NCI-H146 (cell line): Measurements from ENCODE around the gene B3GNT2.
A peak's percentile ranks its signal among the peaks of the same experiment; 100 is the strongest.
"Not testable (repeated sequence)": the region's sequence is repeated elsewhere in the genome, so short reads cannot be mapped to it uniquely, and the experiment has no call there.

Experiments
- DNase-seq: peaks from one replicate; lab custom pipeline; 2025; lab: John Stamatoyannopoulos, UW

B3GNT2 gene, protein sequence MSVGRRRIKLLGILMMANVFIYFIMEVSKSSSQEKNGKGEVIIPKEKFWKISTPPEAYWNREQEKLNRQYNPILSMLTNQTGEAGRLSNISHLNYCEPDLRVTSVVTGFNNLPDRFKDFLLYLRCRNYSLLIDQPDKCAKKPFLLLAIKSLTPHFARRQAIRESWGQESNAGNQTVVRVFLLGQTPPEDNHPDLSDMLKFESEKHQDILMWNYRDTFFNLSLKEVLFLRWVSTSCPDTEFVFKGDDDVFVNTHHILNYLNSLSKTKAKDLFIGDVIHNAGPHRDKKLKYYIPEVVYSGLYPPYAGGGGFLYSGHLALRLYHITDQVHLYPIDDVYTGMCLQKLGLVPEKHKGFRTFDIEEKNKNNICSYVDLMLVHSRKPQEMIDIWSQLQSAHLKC

DNA sequence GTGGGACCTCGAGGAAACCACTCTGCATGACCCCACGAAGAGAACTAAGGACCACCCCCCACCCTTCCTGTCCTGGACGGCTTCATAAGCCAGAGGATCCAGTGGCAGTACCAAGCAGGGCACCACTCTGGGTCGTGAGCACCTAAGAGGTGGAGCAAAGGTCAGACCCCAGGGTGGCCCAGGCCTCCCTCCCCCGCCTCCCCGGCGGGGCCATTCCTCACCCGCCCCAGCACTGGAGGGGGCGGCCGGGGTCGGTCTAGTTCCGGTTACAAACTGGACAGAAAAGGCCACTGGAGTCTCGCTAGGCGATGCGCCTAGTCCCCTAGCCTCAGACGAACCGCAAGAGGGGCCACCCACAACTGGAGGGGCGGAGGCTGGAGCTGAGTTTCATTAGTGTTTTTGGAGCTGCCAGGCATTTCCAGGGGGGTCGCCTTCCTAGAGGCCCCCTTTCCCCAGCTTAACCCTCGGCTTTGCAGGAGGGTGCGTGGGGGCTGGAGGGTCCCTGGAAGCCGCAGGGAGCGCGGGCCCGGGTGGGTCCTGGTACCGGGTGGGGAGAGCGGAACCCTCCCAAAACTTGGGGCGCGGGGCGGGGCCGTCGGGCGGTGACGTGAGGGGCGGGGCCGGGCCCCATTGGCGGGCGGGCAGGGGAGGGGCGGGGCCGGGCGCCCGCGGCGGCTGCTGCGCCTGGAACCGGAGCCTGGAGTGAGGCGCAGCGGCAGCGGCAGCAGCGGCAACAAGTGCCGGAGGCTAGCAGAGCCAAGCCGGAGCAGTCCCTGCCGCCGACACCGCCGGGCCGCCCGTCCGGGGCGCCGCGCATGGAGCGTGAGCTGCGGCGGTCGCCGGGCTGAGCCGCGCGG lies at the start of gene B3GNT2:
TSS of gene B3GNT2 (plus strand) at position 695 of the 857 bp plus-strand sequence. CDS start 26,106 bp downstream, outside the sequence.
- peak; percentile 74 for DNase-seq

- not testable (repeated sequence) for DNase-seq
Observed at GRCh38 chr2:62146790-62147189, 49.1 kb upstream of the B3GNT2 start.

- no peak for DNase-seq
Observed at GRCh38 chr2:62147610-62148301, 48.2 kb upstream of the B3GNT2 start.

GRCh38 chr2:62149708-62150107 lies 46.2 kb upstream of the B3GNT2 start:
- DNase-seq: no peak

- DNase-seq: no peak
Observed at GRCh38 chr2:62150597-62151305, 45.2 kb upstream of the B3GNT2 start.

DNA sequence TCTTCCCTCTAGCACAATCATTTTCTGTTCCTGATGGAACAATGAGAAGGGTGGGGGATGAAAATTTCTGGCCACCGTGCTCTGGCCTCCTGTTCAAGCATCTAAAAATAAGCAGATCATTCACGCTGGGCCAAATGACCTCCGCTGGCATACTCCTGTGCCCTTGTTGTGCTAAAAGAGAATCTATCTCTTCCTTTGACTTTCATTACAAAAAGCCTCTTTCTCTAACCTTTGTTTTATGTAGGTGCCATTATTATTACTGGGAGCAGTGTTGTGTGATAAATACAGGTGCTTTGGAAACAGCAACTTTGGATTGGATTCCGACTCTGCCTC lies 44.6 kb upstream of the B3GNT2 start:
- no peak for DNase-seq

GRCh38 chr2:62152000-62152399 lies 43.9 kb upstream of the B3GNT2 start:
- no peak for DNase-seq

DNA sequence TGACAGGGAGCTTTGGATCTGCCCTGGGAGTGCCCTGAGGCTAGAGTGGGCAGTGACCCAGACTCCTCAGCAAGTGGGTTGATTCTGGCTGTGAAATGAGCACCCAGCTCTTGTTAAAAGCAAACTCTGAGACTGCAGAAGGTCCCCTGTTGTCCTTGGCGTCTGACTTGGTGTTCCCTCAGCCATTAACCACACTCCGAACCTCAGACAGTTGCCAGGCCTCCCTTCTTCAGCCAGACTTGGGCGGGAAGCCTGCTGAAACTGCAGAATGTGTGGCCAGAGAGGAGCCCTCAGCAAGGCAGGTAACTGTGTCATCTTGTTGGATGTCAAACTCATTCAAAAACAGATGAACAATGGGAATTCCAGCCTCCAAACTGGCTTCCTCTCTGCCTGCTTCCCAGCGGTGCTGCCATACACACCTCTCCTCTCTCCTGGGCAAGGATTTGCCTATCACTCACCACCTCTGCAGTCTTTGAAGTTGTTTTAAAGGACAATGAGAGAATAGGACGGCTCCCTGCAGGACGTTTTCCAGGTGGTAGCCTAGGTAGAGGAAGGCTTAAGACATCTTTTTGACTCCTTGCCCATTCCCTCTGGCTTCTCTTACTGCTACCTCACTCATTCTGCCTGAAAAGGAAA lies 38.9 kb upstream of the B3GNT2 start:
- DNase-seq: no peak

GRCh38 chr2:62158444-62159121 lies 37.3 kb upstream of the B3GNT2 start:
- DNase-seq: no peak

GRCh38 chr2:62160691-62161090 lies 35.2 kb upstream of the B3GNT2 start:
- not testable (repeated sequence) for DNase-seq

DNA sequence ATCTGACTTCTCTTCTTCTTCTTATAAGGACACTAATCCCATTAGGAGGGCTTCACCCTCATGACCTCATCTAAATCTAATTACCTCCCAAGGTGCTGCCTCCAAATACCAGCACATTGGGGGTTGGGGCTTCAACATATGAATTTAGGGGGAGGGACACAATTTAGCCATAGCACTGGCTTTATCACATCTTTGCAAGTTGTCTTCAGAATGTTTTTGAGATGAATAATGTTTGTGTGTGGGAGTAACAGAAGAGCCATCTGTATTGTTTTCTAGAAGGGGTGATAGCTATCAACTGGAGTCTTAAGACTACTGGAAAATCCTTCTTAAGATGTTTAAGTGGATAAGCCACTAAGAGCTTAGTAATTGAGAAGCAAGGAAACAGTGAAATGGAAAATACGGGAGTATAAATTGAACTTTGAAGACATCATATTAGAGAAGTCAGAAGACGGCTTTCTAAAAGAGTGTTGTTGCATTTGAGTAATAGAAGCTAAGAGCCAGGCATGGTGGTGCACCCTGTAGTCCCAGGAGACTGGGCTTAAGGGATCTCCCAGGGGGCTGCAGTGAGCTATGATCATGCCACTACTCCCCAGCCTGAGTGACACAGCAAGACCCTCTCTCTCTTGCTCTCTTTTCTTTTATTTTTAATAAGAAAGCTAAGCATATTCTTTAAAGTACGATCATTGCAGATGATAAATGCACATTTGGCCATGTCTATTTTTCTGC lies 32.6 kb upstream of the B3GNT2 start:
- no peak for DNase-seq

GRCh38 chr2:62163834-62164233 lies 32.1 kb upstream of the B3GNT2 start:
- no peak for DNase-seq

GRCh38 chr2:62175728-62176127 lies 20.2 kb upstream of the B3GNT2 start:
- DNase-seq: peak; percentile 20

DNA sequence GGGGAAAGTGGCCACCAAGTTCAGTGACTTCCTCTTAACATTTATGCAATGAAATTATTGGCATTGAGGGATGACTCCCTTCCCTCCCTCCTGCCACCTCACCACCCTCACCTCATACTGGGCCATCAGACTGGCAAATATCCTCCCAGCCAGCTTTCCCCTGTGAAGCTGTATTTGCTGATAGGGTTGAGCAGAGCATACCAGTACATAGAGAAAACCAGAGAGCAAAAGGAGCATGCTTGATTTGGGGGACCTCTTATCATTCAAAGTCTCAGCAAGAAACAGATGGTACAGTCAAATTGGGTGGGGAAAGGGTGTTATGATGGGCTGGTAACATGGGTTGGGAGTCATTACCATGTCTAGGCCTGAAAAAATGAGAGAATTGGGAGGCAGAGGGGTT lies 19.1 kb upstream of the B3GNT2 start:
- no peak for DNase-seq

GRCh38 chr2:62177392-62178049 lies 18.4 kb upstream of the B3GNT2 start:
- no peak for DNase-seq

DNA sequence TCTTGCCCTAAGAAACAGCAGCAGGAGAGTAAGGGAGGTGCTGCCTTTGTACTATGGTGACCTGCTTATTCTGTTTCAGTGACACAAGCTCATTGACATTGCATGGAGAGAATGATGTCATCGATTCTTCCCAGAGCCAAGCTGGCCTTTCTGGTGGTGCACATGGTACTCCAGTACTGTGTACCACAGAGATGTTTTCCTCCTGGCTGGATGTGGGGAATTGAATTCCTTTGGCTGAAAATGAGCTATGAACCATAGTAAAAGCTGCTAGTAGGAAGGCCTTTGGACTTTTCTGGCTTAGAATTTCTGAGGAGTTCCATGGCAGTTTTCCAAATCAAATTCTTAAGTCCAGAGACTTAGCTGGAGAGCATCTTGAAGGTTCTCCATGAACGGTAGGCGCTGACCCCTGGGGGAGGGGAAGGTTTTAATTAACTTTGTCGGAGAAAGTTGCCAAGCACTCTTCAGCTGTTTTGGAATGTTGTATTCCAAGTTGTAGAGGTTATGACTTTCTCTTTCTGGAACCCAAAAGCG lies 17.1 kb upstream of the B3GNT2 start:
- peak; percentile 6 for DNase-seq

DNA sequence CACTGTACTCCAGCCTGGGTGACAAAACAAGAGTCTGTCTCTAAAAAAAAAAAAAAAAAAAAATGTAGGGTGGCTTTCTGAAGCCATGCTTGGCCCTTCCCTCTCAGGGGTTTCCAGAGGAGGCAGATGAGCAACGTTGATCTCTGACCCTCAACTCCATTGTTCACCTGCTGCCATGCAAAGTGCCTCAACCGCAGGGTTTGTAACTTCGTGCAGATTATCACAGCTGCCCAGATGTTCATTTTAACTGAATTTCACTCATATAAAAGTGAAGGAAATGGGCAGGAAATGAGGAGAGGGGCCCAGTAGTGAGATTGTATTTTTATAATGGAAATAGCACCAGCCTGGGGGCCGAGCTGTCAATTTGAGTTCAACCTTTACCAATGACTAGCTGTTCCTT lies 14.9 kb upstream of the B3GNT2 start:
- no peak for DNase-seq

GRCh38 chr2:62181843-62182242 lies 14.1 kb upstream of the B3GNT2 start:
- DNase-seq: no peak

DNA sequence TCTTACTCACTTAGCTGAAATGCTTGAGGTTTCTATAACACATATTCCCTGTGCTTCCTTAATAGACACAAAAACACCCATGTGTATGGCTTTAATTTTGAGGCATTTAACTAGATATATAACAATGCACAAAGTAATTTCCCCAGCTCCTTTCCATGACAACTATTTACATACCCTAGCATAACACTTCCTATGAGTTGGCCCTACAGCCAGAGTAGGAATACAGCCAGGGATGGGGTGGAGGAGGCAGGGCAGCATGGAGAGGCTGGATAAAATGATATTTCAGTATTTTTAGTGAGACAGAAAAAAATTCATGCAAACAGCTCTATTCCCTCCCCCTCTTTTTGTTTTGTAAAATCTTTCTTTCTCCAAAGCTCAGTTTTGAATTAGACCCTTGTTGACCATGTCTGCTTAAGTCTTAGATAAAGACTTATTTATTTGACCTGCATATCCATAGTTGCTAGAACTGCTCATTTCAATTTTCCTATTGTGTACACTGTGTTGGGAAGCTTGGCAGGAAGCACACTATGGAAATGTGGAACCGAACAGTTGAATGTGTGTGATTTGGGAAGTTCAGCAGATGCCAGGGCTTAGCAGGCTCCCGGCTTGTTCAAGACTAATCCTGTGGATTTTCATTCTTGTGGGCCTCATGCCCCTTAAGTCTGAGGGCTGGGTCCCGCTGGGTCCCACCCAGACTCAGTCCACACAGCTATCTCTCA lies 11.2 kb upstream of the B3GNT2 start:
- no peak for DNase-seq
